ENCODE data around the gene ECHS1. TPM values are rescaled to one million over a fixed set of nuclear protein-coding genes. Genes with fewer than 3 reads are reported as not detected.

Gene ECHS1
- total RNA-seq, 1 donor from 2014 or later = 37.7 TPM

- H3K9me3 Mint-ChIP-seq = no peaks in the 10 kb centered on the region
- H3K4me1 Mint-ChIP-seq = peaks cover 31% of the 10 kb centered on the region
These were observed 14.8 kb downstream of the ECHS1 start for GRCh38 chr10:133358162-133358924.

GRCh38 chr10:133357285-133358161, 15.6 kb downstream of the ECHS1 start, which contains the start of gene FUOM:
Gene FUOM (minus strand): TSS chr10:133358019. CDS start chr10:133358007, 12 bp downstream.
- Mint-ChIP-seq H3K27me3 (no peaks in the 10 kb centered on the region), H3K4me3 (peak within 1 kb of the TSS; percentile 80), H3K36me3 (ENCODE audit: low read depth) (peaks cover 8% of the 10 kb centered on the region), H3K9me3 (no peaks in the 10 kb centered on the region), H3K4me1 (peaks cover 31% of the 10 kb centered on the region), H3K27ac (peak within 1 kb of the TSS; percentile 69)
- intact Hi-C loops (cut with micrococcal nuclease) = loop anchor here (1.0 to 2.0 kb wide), 5 partner anchors 16 to 37 kb away; partner anchors contain the start of genes CALY, ECHS1, MTG1 and PAOX
- CTCF ChIA-PET = interaction anchor here (0.6 kb wide), 1 partner anchor 28 kb away, joined by 3 read pairs; no protein-coding TSS in a partner anchor
- DNase-seq = peak; percentile 82
- POLR2A ChIA-PET = interaction anchor here (0.6 to 3.0 kb wide), 11 partner anchors 9 to 80 kb away, joined by 3 to 19 read pairs (median 8); partner anchors contain the start of genes CALY, ECHS1, MTG1 and PAOX
- peak; percentile 87 for ATAC-seq (ENCODE audit: low read depth)
- no peak for TF ChIP-seq CTCF (IDR thresholded peaks at IDR 0.05)

More at GRCh38 chr10:133358162-133358924, 14.8 kb downstream of the ECHS1 start:
- H3K27me3 Mint-ChIP-seq = no peaks in the 10 kb centered on the region
- CTCF ChIA-PET = no interaction called here
- no peak overlapping the region for H3K4me3 Mint-ChIP-seq
- ATAC-seq (ENCODE audit: low read depth) = no peak
- no peak for TF ChIP-seq CTCF (IDR thresholded peaks at IDR 0.05)
- H3K36me3 Mint-ChIP-seq (ENCODE audit: low read depth) = peaks cover 15% of the 10 kb centered on the region
- POLR2A ChIA-PET = interaction anchor here (0.6 to 3.0 kb wide), 10 partner anchors 11 to 81 kb away, joined by 4 to 19 read pairs (median 8); partner anchors contain the start of genes CALY, ECHS1, MTG1 and PAOX
- intact Hi-C loops (cut with micrococcal nuclease) = loop anchor here (1.0 kb wide), 2 partner anchors 15 to 31 kb away; partner anchors contain the start of gene ECHS1
- no peak overlapping the region for H3K27ac Mint-ChIP-seq
- no peak for DNase-seq

- H3K36me3 Mint-ChIP-seq (ENCODE audit: low read depth) = no peaks in the 10 kb centered on the region
- POLR2A ChIA-PET = interaction anchor here (0.7 to 3.0 kb wide), 9 partner anchors 9 to 38 kb away, joined by 3 to 19 read pairs (median 8); partner anchors contain the start of genes CALY, ECHS1, MTG1 and PAOX
- ATAC-seq (ENCODE audit: low read depth) (no peak), DNase-seq (no peak)
- H3K4me3 Mint-ChIP-seq = peak overlapping the region; percentile 79
- no peaks in the 10 kb centered on the region for H3K27me3 Mint-ChIP-seq
- no peaks in the 10 kb centered on the region for H3K9me3 Mint-ChIP-seq
- CTCF ChIA-PET = no interaction called here
- intact Hi-C loops (cut with micrococcal nuclease) = loop anchor here (1.0 to 2.0 kb wide), 3 partner anchors 20 to 38 kb away; partner anchors contain the start of genes CALY, MTG1 and PAOX
- no peak overlapping the region for H3K27ac Mint-ChIP-seq
- no peak for TF ChIP-seq CTCF (IDR thresholded peaks at IDR 0.05)
- peaks cover 25% of the 10 kb centered on the region for H3K4me1 Mint-ChIP-seq
These were observed 16.4 kb downstream of the ECHS1 start for GRCh38 chr10:133356549-133357284.

GRCh38 chr10:133355991-133356390, 17.2 kb downstream of the ECHS1 start:
- CTCF ChIA-PET = no interaction called here
- peaks cover 17% of the 10 kb centered on the region for H3K4me1 Mint-ChIP-seq
- no peak overlapping the region for H3K27ac Mint-ChIP-seq
- no peaks in the 10 kb centered on the region for H3K27me3 Mint-ChIP-seq
- TF ChIP-seq CTCF (IDR thresholded peaks at IDR 0.05) = no peak
- POLR2A ChIA-PET = interaction anchor here (0.7 kb wide), 1 partner anchor 34 kb away, joined by 3 read pairs; no protein-coding TSS in a partner anchor
- H3K4me3 Mint-ChIP-seq = peak overlapping the region; percentile 64
- H3K9me3 Mint-ChIP-seq = no peaks in the 10 kb centered on the region
- intact Hi-C loops (cut with micrococcal nuclease) = loop anchor here (2.0 kb wide), 1 partner anchor 19 kb away; the partner anchor contains the start of gene CALY
- H3K36me3 Mint-ChIP-seq (ENCODE audit: low read depth) = no peaks in the 10 kb centered on the region
- DNase-seq (no peak), ATAC-seq (ENCODE audit: low read depth) (no peak)
